ENCODE results near the gene DERA. TPM values are rescaled to one million over a fixed set of nuclear protein-coding genes. Genes with fewer than 3 reads are reported as not detected.
"Not testable (repeated sequence)": the region's sequence is repeated elsewhere in the genome, so short reads cannot be mapped to it uniquely, and the experiment has no call there.

The DERA gene
- total RNA-seq, 2 experiments from 2014 or later = 6.2 to 7.2 TPM

GRCh38 chr12:15873556-15873955 is 37.6 kb upstream of the DERA start:
- Mint-ChIP-seq H3K4me3 (no peak overlapping the region), H3K27me3 (no peaks in the 10 kb centered on the region), H3K9me3 (peaks cover 4% of the 10 kb centered on the region), H3K4me1 (ENCODE audit: low read depth) (peaks cover 6% of the 10 kb centered on the region), H3K27ac (no peak overlapping the region), H3K36me3 (ENCODE audit: low read depth) (no peaks in the 10 kb centered on the region)
- Histone ChIP-seq H3K36me3 (ENCODE audit: insufficient read depth, low read length) (no peaks in the 10 kb centered on the region), H3K27me3 (ENCODE audit: control insufficient read depth in 1 of 2, insufficient read depth in 2 of 2, low read length in 2 of 2) (peaks cover 0 to 4% of the 10 kb centered on the region in 2 experiments), H3K27ac (ENCODE audit: low read depth in 1 of 2, low read length in 2 of 2) (no peak overlapping the region), H3K4me3 (ENCODE audit: low read length) (no peak overlapping the region), H3K9me3 (ENCODE audit: control insufficient read depth in 1 of 2, insufficient read depth in 1 of 2, low read length in 2 of 2) (peaks cover 0 to 7% of the 10 kb centered on the region in 2 experiments), H3K4me1 (ENCODE audit: insufficient read depth, low read length) (peaks cover 3% of the 10 kb centered on the region)
- ChIA-PET POLR2A (no interaction called here), CTCF (interaction anchor here (0.8 kb wide), 1 partner anchor 289 kb away, joined by 4 read pairs; no protein-coding TSS in a partner anchor)
- no peak for ATAC-seq (ENCODE audit: poor library complexity)
- DNase-seq = no peak
- TF ChIP-seq CTCF (IDR thresholded peaks at IDR 0.05) = no peak
- intact Hi-C loops (cut with DNase I, micrococcal nuclease) = no loop called here

- H3K36me3 ChIP-seq (ENCODE audit: insufficient read depth, low read length); H3K27ac Mint-ChIP-seq; ATAC-seq (ENCODE audit: poor library complexity); POLR2A ChIA-PET; H3K27me3 ChIP-seq (ENCODE audit: control insufficient read depth in 1 of 2, insufficient read depth in 2 of 2, low read length in 2 of 2); H3K27me3 Mint-ChIP-seq; H3K4me3 ChIP-seq (ENCODE audit: low read length); CTCF ChIA-PET; H3K36me3 Mint-ChIP-seq (ENCODE audit: low read depth); DNase-seq; H3K4me3 Mint-ChIP-seq; intact Hi-C loops (cut with DNase I, micrococcal nuclease); H3K27ac ChIP-seq (ENCODE audit: low read depth in 1 of 2, low read length in 2 of 2); H3K4me1 ChIP-seq (ENCODE audit: insufficient read depth, low read length); H3K9me3 Mint-ChIP-seq; H3K9me3 ChIP-seq (ENCODE audit: control insufficient read depth in 1 of 2, insufficient read depth in 1 of 2, low read length in 2 of 2); H3K4me1 Mint-ChIP-seq (ENCODE audit: low read depth): not testable (repeated sequence)
These were observed 36.5 kb upstream of the DERA start for GRCh38 chr12:15874556-15875145.

GRCh38 chr12:15875863-15876262 is 35.3 kb upstream of the DERA start:
- POLR2A ChIA-PET = no interaction called here
- Mint-ChIP-seq H3K27me3 (no peaks in the 10 kb centered on the region), H3K4me3 (peak overlapping the region; percentile 75)

More at GRCh38 chr12:15875863-15876262, 35.3 kb upstream of the DERA start:
- Histone ChIP-seq H3K9me3 (ENCODE audit: control insufficient read depth in 1 of 2, insufficient read depth in 1 of 2, low read length in 2 of 2) (peaks cover 0 to 7% of the 10 kb centered on the region in 2 experiments), H3K27ac (ENCODE audit: low read depth in 1 of 2, low read length in 2 of 2) (no peak overlapping the region), H3K27me3 (ENCODE audit: control insufficient read depth in 1 of 2, insufficient read depth in 2 of 2, low read length in 2 of 2) (peaks cover 0 to 4% of the 10 kb centered on the region in 2 experiments), H3K36me3 (ENCODE audit: insufficient read depth, low read length) (no peaks in the 10 kb centered on the region), H3K4me1 (ENCODE audit: insufficient read depth, low read length) (peaks cover 3% of the 10 kb centered on the region), H3K4me3 (ENCODE audit: low read length) (no peak overlapping the region)
- no peak for TF ChIP-seq CTCF (IDR thresholded peaks at IDR 0.05)
- no peaks in the 10 kb centered on the region for H3K9me3 Mint-ChIP-seq
- H3K27ac Mint-ChIP-seq = no peak overlapping the region
- CTCF ChIA-PET = no interaction called here
- DNase-seq = no peak
- intact Hi-C loops (cut with DNase I, micrococcal nuclease) = no loop called here
- no peaks in the 10 kb centered on the region for H3K36me3 Mint-ChIP-seq (ENCODE audit: low read depth)
- H3K4me1 Mint-ChIP-seq (ENCODE audit: low read depth) = peaks cover 9% of the 10 kb centered on the region
- ATAC-seq (ENCODE audit: poor library complexity) = no peak
